ENCODE results near the gene NOTUM.
A peak's percentile ranks its signal among the peaks of the same experiment; 100 is the strongest.

NOTUM gene

GRCh38 chr17:81934850-81935708 is 25.9 kb downstream of the NOTUM start:
- DNase-seq = no peak

GRCh38 chr17:81934098-81934757 is 26.8 kb downstream of the NOTUM start:
- no peak for DNase-seq

- DNase-seq = no peak
Observed at GRCh38 chr17:81933178-81933699, 27.7 kb downstream of the NOTUM start.

- no peak for DNase-seq
Observed at GRCh38 chr17:81932333-81932983, 28.5 kb downstream of the NOTUM start.

- DNase-seq = no peak
Observed at GRCh38 chr17:81931557-81932332, 29.2 kb downstream of the NOTUM start.

GRCh38 chr17:81931189-81931556 is 29.8 kb downstream of the NOTUM start:
- no peak for DNase-seq

- no peak for DNase-seq
Observed at GRCh38 chr17:81930142-81931125, 30.6 kb downstream of the NOTUM start.

GRCh38 chr17:81929253-81930141 is 31.5 kb downstream of the NOTUM start:
- DNase-seq = no peak

- DNase-seq = no peak
Observed at GRCh38 chr17:81928544-81929252, 32.3 kb downstream of the NOTUM start.

- DNase-seq = peak; percentile 85 to 93 (median 86)
Observed at GRCh38 chr17:81927653-81928543, 33.1 kb downstream of the NOTUM start, which contains the start of gene MAFG. TSS of gene MAFG (minus strand) at chr17:81927735. CDS start at chr17:81923185, 4,550 bp downstream.

GRCh38 chr17:81927152-81927652 is 33.8 kb downstream of the NOTUM start:
- DNase-seq = no peak

- peak in 3 of 5 donors; percentile 39 to 60 (median 40) for DNase-seq
Observed at GRCh38 chr17:81926451-81927151, 34.4 kb downstream of the NOTUM start.

- DNase-seq = no peak
Observed at GRCh38 chr17:81925860-81926450, 35.0 kb downstream of the NOTUM start.

- DNase-seq = peak in 1 of 5 donors; percentile 62
Observed at GRCh38 chr17:81924557-81925532, 36.1 kb downstream of the NOTUM start.

All from T-helper 1 cell (primary cell).